SK-N-SH (cell line): ENCODE results near the gene KNL1.

Experiments used
- EP300 ChIP-seq, 2 experiments: IDR thresholded peaks; 2 replicates each; pipeline versions ENCODE4 v1.4.0 to v1.6.1; 2012; ENCODE audit warnings: borderline replicate concordance in 1 of 2, low read depth in 1 of 2, low read length in 1 of 2
- EZH2phosphoT487 ChIP-seq: fragments of 200-600 bp; sonication (generic); IDR thresholded peaks from 2 replicates; pipeline ENCODE4 v1.6.1; 2017; ENCODE audit warnings: low read depth, mixed run types, mild to moderate bottlenecking, antibody characterized with exemption, moderate library complexity, borderline replicate concordance
- FOXJ3 ChIP-seq: sonication (generic); formaldehyde crosslinking; IDR thresholded peaks from 2 replicates; pipeline ENCODE4 v1.5.1; 2020; ENCODE audit warnings: mild to moderate bottlenecking, missing genetic modification reagents
- GABPA ChIP-seq: IDR thresholded peaks from 2 replicates; pipeline ENCODE4 v1.4.0; 2012; ENCODE audit warnings: low read depth, mild to moderate bottlenecking
- JUND ChIP-seq: IDR thresholded peaks from 2 replicates; pipeline ENCODE4 v1.4.0; 2012
- NRF1 ChIP-seq: IDR thresholded peaks from 2 replicates; pipeline ENCODE4 v1.6.1; 2012; ENCODE audit warnings: low read depth, mild to moderate bottlenecking, low read length
- POLR2AphosphoS5 ChIP-seq: IDR thresholded peaks from 2 replicates; pipeline ENCODE4 v1.6.1; 2012; ENCODE audit warnings: low read depth, low read length
- RAD21 ChIP-seq: IDR thresholded peaks from 2 replicates; pipeline ENCODE4 v1.6.1; 2012; ENCODE audit warnings: mild to moderate bottlenecking, low read length
- RFX5 ChIP-seq: IDR thresholded peaks from 2 replicates; pipeline ENCODE4 v1.6.1; 2012; ENCODE audit warnings: mild to moderate bottlenecking, improper control_type of control experiment, low read length
- TF ChIP-seq, protein P1 (sequence below): IDR thresholded peaks from 2 replicates; pipeline ENCODE4 v1.4.0; 2012; ENCODE audit warnings: low read depth
- TF ChIP-seq, protein P2 (sequence below): fragments of 200-600 bp; sonication (generic); IDR thresholded peaks from 2 replicates; pipeline ENCODE4 v1.6.1; 2017; ENCODE audit warnings: antibody characterized with exemption, mild to moderate bottlenecking, moderate library complexity
- TF ChIP-seq, protein P3 (sequence below): IDR thresholded peaks from 2 replicates; pipeline ENCODE4 v1.4.0; 2012; ENCODE audit warnings: low read depth, borderline replicate concordance

DNA sequence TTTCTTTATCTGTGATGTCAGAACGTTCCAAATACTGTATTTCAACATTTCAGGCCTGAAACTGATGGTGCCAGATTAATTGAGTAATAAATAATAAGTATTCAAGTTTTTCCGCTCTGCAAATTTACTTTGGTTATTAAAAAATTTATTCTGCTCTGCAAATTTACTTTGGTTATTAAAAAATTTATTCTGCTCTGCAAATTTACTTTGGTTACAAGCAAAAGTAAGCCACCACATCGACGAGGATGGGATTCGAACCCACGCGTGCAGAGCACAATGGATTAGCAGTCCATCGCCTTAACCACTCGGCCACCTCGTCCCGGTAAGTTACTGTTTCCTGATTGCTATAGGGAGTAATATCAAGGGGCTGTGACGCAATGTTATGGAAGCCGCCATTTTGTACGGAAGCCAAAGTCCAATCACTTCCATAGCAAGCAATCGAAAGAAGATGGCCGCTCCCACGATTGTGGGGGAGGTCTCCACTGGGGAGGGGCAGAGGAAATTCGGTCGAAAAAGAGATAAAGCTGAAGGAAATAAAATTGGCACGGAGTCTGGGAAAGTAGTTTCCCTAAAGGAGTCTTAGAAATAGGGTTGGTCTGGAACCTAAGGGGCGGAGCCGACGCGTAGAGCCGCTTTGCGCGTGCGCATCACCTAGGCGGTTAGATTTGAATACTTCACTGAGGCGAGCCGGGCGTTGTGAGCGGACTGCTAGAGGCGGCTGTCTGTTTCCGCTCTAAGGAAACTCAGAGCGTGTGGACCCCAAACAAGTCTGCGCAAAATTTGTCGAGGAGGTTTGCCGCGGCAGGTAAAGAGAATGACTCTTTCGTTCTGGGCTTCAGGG, at the start of gene KNL1:
- TF ChIP-seq, protein P1, sequence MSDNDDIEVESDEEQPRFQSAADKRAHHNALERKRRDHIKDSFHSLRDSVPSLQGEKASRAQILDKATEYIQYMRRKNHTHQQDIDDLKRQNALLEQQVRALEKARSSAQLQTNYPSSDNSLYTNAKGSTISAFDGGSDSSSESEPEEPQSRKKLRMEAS, result peak; percentile 94
- TF ChIP-seq, protein P2, sequence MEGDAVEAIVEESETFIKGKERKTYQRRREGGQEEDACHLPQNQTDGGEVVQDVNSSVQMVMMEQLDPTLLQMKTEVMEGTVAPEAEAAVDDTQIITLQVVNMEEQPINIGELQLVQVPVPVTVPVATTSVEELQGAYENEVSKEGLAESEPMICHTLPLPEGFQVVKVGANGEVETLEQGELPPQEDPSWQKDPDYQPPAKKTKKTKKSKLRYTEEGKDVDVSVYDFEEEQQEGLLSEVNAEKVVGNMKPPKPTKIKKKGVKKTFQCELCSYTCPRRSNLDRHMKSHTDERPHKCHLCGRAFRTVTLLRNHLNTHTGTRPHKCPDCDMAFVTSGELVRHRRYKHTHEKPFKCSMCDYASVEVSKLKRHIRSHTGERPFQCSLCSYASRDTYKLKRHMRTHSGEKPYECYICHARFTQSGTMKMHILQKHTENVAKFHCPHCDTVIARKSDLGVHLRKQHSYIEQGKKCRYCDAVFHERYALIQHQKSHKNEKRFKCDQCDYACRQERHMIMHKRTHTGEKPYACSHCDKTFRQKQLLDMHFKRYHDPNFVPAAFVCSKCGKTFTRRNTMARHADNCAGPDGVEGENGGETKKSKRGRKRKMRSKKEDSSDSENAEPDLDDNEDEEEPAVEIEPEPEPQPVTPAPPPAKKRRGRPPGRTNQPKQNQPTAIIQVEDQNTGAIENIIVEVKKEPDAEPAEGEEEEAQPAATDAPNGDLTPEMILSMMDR, result no peak
- no peak; the same call in none of the 2 replicates for TF ChIP-seq GABPA
- TF ChIP-seq EZH2phosphoT487, result no peak
- no peak for TF ChIP-seq EP300 (IDR thresholded peaks at IDR 0.05; ENCODE audit: borderline replicate concordance in 1 of 2, low read depth in 1 of 2, low read length in 1 of 2)
- peak; percentile 90 for TF ChIP-seq NRF1
- TF ChIP-seq FOXJ3, result 0 out of 2 replicates have a peak, but pooled peaks have one; percentile 49
- TF ChIP-seq, protein P3, sequence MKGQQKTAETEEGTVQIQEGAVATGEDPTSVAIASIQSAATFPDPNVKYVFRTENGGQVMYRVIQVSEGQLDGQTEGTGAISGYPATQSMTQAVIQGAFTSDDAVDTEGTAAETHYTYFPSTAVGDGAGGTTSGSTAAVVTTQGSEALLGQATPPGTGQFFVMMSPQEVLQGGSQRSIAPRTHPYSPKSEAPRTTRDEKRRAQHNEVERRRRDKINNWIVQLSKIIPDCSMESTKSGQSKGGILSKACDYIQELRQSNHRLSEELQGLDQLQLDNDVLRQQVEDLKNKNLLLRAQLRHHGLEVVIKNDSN, result no peak
- no peak for TF ChIP-seq RFX5
- TF ChIP-seq JUND, result no peak
- TF ChIP-seq POLR2AphosphoS5, result peak; percentile 36; the same call in 1 of the 2 replicates
- no peak for TF ChIP-seq RAD21
